ENCODE data around the gene NTN3.

- TF ChIP-seq CTCF (IDR thresholded peaks at IDR 0.05) (no peak), ZFX (IDR thresholded peaks at IDR 0.05; ENCODE audit: borderline replicate concordance) (no peak)
These were observed 43.6 kb upstream of the NTN3 start for GRCh38 chr16:2427526-2427925.

All from 22Rv1 (cell line).